Hepatocyte (in vitro differentiated cells): Measurements from ENCODE around the gene CD46. TPM values are rescaled to one million over a fixed set of nuclear protein-coding genes. Genes with fewer than 3 reads are reported as not detected.

Experiments
- DNase-seq: peaks from one replicate; pipeline ENCODE4 v3.0.0-alpha.2; 2016; ENCODE audit warnings: low spot score
- H2AFZ ChIP-seq: fragments of 200-600 bp; sonication (generic); 2 replicates; pipeline ENCODE4 v1.6.0; 2016; ENCODE audit warnings: antibody characterized with exemption, mild to moderate bottlenecking
- H3K27ac ChIP-seq: fragments of 200-600 bp; sonication (generic); 2 replicates; pipeline ENCODE4 v1.5.1; 2016; ENCODE audit warnings: mild to moderate bottlenecking
- H3K27me3 ChIP-seq: fragments of 200-600 bp; sonication (generic); 2 replicates; pipeline ENCODE4 v1.6.1; 2016
- H3K36me3 ChIP-seq: fragments of 200-600 bp; sonication (generic); replicated peaks from 2 replicates; pipeline ENCODE4 v1.5.1; 2016; ENCODE audit warnings: low read depth; ENCODE audit not compliant: insufficient read depth
- H3K4me1 ChIP-seq: fragments of 200-600 bp; sonication (generic); 2 replicates; pipeline ENCODE4 v1.5.1; 2016; ENCODE audit warnings: mild to moderate bottlenecking, moderate library complexity; ENCODE audit not compliant: insufficient read depth
- H3K4me2 ChIP-seq: fragments of 200-600 bp; sonication (generic); 2 replicates; pipeline ENCODE4 v1.6.0; 2016
- H3K4me3 ChIP-seq: fragments of 200-600 bp; sonication (generic); 2 replicates; pipeline ENCODE4 v1.5.1; 2016; ENCODE audit warnings: mild to moderate bottlenecking
- H3K79me2 ChIP-seq: fragments of 200-600 bp; sonication (generic); 2 replicates; pipeline ENCODE4 v1.6.0; 2017; ENCODE audit warnings: mild to moderate bottlenecking
- H3K9me2 ChIP-seq: fragments of 200-600 bp; sonication (generic); replicated peaks from 2 replicates; pipeline ENCODE4 v1.6.0; 2017; ENCODE audit warnings: mild to moderate bottlenecking; ENCODE audit not compliant: insufficient read depth
- H3K9me3 ChIP-seq: fragments of 200-600 bp; sonication (generic); 2 replicates; pipeline ENCODE4 v1.5.1; 2016; ENCODE audit warnings: low read depth, mild to moderate bottlenecking
- H4K20me1 ChIP-seq: fragments of 200-600 bp; sonication (generic); 2 replicates; pipeline ENCODE4 v1.6.0; 2016; ENCODE audit warnings: mild to moderate bottlenecking; ENCODE audit not compliant: insufficient read depth, poor library complexity, severe bottlenecking
- EZH2 ChIP-seq: fragments of 200-600 bp; sonication (generic); IDR thresholded peaks from 2 replicates; pipeline ENCODE4 v1.6.1; 2016; ENCODE audit warnings: antibody characterized with exemption, mild to moderate bottlenecking, borderline replicate concordance
- EZH2phosphoT487 ChIP-seq: fragments of 200-600 bp; sonication (generic); IDR thresholded peaks from one replicate; pipeline ENCODE4 v1.6.1; 2018; ENCODE audit warnings: antibody characterized with exemption, mild to moderate bottlenecking, low read depth, moderate library complexity; ENCODE audit not compliant: unreplicated experiment, severe bottlenecking
- WGBS: methylation state at CpG from one replicate; pipeline ENCODE4 v1.1.6; 2016; ENCODE audit warnings: low lambda C conversion rate; ENCODE audit errors: missing lambda C conversion rate; 5-methylcytosine and 5-hydroxymethylcytosine counted together
- polyA plus RNA-seq: library from polyadenylated mRNA; unstranded; fragments of >200 nt; fragmentation: Nextera tagmentation; extraction: Ambion mirVana; gene quantifications from 2 replicates; pipeline ENCODE4 v1.2.1, GENCODE V29; 2016
- total RNA-seq: library from RNA; depleted of rRNA; stranded (reverse); fragments of >200 nt; gene quantifications from 2 replicates; pipeline ENCODE4 v1.2.3, GENCODE V29; 2014
- TF ChIP-seq, protein P1 (sequence below): fragments of 200-600 bp; sonication (generic); IDR thresholded peaks from 2 replicates; pipeline ENCODE4 v1.5.1; 2016; ENCODE audit warnings: antibody characterized with exemption, mild to moderate bottlenecking; ENCODE audit not compliant: poor library complexity

CD46 gene
- total and polyA plus RNA-seq, 2 experiments from 2014 or later = 176 to 228 TPM

- 88% methylated on average over 7 of the region's 7 CpGs for WGBS
- Histone ChIP-seq H3K36me3 (no peaks in the 10 kb centered on the region), H3K9me2 (no peaks in the 10 kb centered on the region), H3K9me3 (no peaks in the 10 kb centered on the region), H3K4me3 (no peak overlapping the region), H3K27ac (no peak overlapping the region), H3K4me1 (peaks cover 8% of the 10 kb centered on the region), H3K4me2 (no peak overlapping the region), H2AFZ (no peak overlapping the region), H3K27me3 (no peaks in the 10 kb centered on the region), H4K20me1 (no peaks in the 10 kb centered on the region), H3K79me2 (peaks cover 8% of the 10 kb centered on the region)
- TF ChIP-seq, protein P1, sequence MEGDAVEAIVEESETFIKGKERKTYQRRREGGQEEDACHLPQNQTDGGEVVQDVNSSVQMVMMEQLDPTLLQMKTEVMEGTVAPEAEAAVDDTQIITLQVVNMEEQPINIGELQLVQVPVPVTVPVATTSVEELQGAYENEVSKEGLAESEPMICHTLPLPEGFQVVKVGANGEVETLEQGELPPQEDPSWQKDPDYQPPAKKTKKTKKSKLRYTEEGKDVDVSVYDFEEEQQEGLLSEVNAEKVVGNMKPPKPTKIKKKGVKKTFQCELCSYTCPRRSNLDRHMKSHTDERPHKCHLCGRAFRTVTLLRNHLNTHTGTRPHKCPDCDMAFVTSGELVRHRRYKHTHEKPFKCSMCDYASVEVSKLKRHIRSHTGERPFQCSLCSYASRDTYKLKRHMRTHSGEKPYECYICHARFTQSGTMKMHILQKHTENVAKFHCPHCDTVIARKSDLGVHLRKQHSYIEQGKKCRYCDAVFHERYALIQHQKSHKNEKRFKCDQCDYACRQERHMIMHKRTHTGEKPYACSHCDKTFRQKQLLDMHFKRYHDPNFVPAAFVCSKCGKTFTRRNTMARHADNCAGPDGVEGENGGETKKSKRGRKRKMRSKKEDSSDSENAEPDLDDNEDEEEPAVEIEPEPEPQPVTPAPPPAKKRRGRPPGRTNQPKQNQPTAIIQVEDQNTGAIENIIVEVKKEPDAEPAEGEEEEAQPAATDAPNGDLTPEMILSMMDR = no peak
- TF ChIP-seq EZH2phosphoT487 (no peak), EZH2 (no peak)
- no peak for DNase-seq
These were observed 82.3 kb downstream of the CD46 start for GRCh38 chr1:207833956-207834660.

DNA sequence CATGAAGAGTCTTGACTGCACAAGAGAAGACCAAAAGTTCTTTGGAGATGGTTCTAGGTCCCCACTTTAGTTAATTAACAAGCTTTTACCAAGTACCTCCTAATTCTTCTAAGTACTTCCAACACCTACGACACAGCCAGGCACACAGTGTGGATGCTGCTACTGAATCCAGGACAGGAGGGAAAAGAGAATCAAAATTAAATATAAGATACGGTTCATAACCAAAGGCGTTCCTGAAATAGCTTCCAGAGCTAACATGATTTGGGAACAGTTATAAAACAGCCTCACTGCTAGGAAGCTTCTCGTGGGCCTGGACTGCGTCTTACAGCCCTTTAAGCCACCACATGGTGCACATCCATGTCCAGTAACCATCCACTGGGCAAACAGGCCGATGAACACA lies 84.1 kb downstream of the CD46 start:
- 96% methylated on average over 6 of the region's 6 CpGs for WGBS
- H3K36me3 ChIP-seq = no peaks in the 10 kb centered on the region
- no peaks in the 10 kb centered on the region for H4K20me1 ChIP-seq
- H3K27ac ChIP-seq = no peak overlapping the region
- no peaks in the 10 kb centered on the region for H3K9me3 ChIP-seq
- no peak for DNase-seq
- H3K9me2 ChIP-seq = no peaks in the 10 kb centered on the region
- H3K4me2 ChIP-seq = no peak overlapping the region
- no peak overlapping the region for H2AFZ ChIP-seq
- H3K79me2 ChIP-seq = peaks cover 2% of the 10 kb centered on the region
- H3K4me1 ChIP-seq = peaks cover 8% of the 10 kb centered on the region
- H3K27me3 ChIP-seq = no peaks in the 10 kb centered on the region
- H3K4me3 ChIP-seq = no peak overlapping the region
- TF ChIP-seq, protein P1 = no peak
- TF ChIP-seq EZH2 (no peak), EZH2phosphoT487 (no peak)

DNA sequence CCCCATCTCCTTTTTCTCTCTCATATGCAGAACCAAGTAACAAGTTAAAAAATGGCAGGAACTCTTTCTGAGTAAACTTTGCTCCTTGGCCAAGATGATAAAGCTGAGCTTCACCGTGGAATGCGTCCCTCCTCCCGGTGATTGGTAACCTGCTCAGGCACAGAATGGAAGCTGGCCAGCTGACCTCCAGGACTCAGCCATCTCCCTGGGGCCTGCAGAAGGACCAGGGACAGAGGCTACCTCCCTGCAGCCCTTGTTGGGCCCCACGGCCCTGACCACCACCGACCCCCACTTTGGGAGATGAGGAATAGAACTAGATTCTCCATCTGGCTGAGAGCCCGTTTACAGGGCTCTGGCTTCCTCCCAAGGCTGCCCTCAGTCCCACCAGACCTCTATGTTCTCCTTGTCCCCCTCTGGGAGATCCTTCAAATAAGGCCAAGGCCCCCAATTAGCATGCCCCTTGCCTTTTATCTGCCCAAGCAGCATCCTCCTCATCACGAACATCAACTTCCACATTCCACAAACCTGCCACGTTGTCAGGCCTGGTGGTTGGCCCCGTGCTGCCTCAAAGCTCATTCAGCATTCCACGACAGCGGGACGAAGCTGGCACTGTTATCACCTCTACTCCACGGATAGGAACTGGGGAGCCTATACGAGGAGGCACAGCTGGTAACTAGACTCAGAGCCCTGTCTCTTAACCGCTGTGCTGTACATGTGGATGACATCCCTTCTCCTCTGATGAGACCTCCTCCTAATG lies 84.9 kb downstream of the CD46 start:
- Histone ChIP-seq H3K9me3 (no peaks in the 10 kb centered on the region), H3K79me2 (peaks cover 2% of the 10 kb centered on the region), H3K4me3 (no peak overlapping the region), H3K36me3 (no peaks in the 10 kb centered on the region), H3K4me2 (no peak overlapping the region), H2AFZ (no peak overlapping the region), H3K4me1 (peaks cover 8% of the 10 kb centered on the region), H4K20me1 (no peaks in the 10 kb centered on the region), H3K27ac (no peak overlapping the region), H3K9me2 (no peaks in the 10 kb centered on the region), H3K27me3 (no peaks in the 10 kb centered on the region)
- 90% methylated on average over 15 of the region's 15 CpGs for WGBS
- TF ChIP-seq EZH2phosphoT487 (no peak), EZH2 (no peak)
- TF ChIP-seq, protein P1 = no peak
- DNase-seq = no peak
